Lower lobe of right lung (tissue), 2 donors: ENCODE measurements around the gene BMF. TPM values are rescaled to one million over a fixed set of nuclear protein-coding genes. Genes with fewer than 3 reads are reported as not detected.

Source experiments
- ATAC-seq, 2 donors: fragments of 200-7000 bp; cut with Tn5 transposase; one replicate each; pipeline ENCODE4 v1.9.1; 2020 to 2022; ENCODE audit warnings: mild to moderate bottlenecking in 2 of 2, moderate library complexity in 2 of 2
- DNase-seq: peaks from one replicate; pipeline ENCODE4 v3.0.0-alpha.2; 2020
- H3K27ac ChIP-seq: fragments of 200-600 bp; one replicate; pipeline ENCODE4 v1.8.0; 2022
- H3K27me3 ChIP-seq: fragments of 200-600 bp; one replicate; pipeline ENCODE4 v1.8.0; 2022; ENCODE audit warnings: low read depth
- H3K36me3 ChIP-seq: fragments of 200-600 bp; one replicate; pipeline ENCODE4 v1.8.0; 2022; ENCODE audit warnings: mild to moderate bottlenecking
- H3K4me1 ChIP-seq: fragments of 200-600 bp; one replicate; pipeline ENCODE4 v1.8.0; 2022
- H3K4me3 ChIP-seq: fragments of 200-600 bp; one replicate; pipeline ENCODE4 v1.8.0; 2022; ENCODE audit warnings: mild to moderate bottlenecking
- H3K9me3 ChIP-seq: fragments of 200-600 bp; one replicate; pipeline ENCODE4 v1.8.0; 2022
- intact Hi-C: fragments of 100-400 bp; cut with DNase I; formaldehyde crosslinking; loops from one replicate; pipeline ENCODE4 v1.11.0; 2022
- total RNA-seq: library from RNA; stranded (reverse); fragmentation: NEBNext Ultra II Directional; extraction: Animal tissue kit (Norgen Biotek cat#: 25700); gene quantifications from one replicate; pipeline ENCODE4 v1.2.1, GENCODE V29; 2021
- TF ChIP-seq, protein P1 (sequence below): fragments of 200-600 bp; IDR thresholded peaks from one replicate; pipeline ENCODE4 v1.8.0; 2022; ENCODE audit warnings: antibody characterized with exemption, mild to moderate bottlenecking
- donor health status: DM: no; HTN: yes; CAD: no; lungs with severe emphysema.

The BMF gene
- total RNA-seq, 1 donor from 2014 or later: 17.2 TPM

DNA sequence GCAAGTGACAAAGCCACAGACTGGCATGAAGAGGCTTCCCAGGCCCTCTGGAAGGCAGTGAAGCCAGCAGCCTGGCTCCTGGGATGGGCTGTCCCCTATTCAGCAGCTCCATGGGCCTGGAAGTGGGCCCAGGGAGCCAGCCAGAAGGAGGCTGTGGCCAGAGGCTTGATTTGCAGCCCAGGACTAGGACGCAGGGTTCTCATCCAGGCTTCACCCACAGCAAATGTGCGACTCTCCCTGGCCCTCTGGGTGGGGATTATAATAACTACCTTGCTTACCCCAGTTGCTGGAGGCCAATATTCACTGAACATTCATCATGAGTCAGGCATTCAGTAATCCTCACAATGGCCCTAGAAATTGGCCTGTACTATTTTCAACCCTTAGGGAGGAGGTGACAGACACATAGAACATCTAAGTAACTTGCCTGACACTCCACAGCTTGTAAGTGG lies 45.1 kb downstream of the BMF start:
- H3K36me3 ChIP-seq: no peaks in the 10 kb centered on the region
- TF ChIP-seq, protein P1, sequence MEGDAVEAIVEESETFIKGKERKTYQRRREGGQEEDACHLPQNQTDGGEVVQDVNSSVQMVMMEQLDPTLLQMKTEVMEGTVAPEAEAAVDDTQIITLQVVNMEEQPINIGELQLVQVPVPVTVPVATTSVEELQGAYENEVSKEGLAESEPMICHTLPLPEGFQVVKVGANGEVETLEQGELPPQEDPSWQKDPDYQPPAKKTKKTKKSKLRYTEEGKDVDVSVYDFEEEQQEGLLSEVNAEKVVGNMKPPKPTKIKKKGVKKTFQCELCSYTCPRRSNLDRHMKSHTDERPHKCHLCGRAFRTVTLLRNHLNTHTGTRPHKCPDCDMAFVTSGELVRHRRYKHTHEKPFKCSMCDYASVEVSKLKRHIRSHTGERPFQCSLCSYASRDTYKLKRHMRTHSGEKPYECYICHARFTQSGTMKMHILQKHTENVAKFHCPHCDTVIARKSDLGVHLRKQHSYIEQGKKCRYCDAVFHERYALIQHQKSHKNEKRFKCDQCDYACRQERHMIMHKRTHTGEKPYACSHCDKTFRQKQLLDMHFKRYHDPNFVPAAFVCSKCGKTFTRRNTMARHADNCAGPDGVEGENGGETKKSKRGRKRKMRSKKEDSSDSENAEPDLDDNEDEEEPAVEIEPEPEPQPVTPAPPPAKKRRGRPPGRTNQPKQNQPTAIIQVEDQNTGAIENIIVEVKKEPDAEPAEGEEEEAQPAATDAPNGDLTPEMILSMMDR: no peak
- no peak overlapping the region for H3K4me3 ChIP-seq
- no peak for DNase-seq
- ATAC-seq: no peak
- no peaks in the 10 kb centered on the region for H3K9me3 ChIP-seq
- no peak overlapping the region for H3K27ac ChIP-seq
- peaks cover 12% of the 10 kb centered on the region for H3K4me1 ChIP-seq
- no peaks in the 10 kb centered on the region for H3K27me3 ChIP-seq
- intact Hi-C loops: no loop called here

DNA sequence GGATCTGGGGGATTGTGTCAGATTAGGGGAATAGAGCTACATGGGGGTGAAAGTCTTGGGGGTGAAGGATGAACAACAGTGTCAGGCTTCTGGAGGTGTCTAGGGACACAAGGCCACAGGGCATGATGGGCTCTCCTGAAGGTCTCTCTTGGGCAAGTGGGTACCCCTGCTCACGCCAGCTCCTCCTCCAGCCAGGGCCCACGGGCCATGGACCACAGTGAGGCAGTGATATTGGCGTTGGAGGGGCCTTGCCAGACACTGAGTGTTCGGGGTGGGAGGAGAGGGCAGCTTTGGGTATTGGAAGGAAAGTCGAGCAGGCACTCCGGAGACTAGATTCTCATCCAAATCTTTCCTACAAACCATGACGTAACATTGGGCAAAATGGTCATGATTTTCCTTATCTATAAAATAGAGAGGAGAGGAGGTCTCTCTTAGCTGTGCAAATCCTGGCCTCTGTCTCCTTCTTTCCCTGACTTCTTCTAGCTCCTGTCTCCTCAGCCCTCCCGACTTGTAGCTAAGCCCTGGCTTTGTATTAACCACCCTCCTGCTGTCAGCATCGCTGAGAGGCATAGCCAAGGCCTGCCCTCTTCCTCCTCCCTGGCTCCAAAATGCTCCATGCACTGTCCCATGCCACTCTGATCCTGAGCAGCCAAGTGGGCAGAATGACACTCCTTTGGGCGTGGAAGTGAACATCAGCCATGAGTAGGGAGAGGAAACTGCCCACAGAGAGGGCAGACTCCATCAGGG lies 45.7 kb downstream of the BMF start:
- TF ChIP-seq, protein P1: no peak
- peaks cover 6% of the 10 kb centered on the region for H3K4me1 ChIP-seq
- H3K9me3 ChIP-seq: no peaks in the 10 kb centered on the region
- H3K36me3 ChIP-seq: no peaks in the 10 kb centered on the region
- no peak overlapping the region for H3K27ac ChIP-seq
- DNase-seq (no peak), ATAC-seq (no peak)
- no peak overlapping the region for H3K4me3 ChIP-seq
- H3K27me3 ChIP-seq: no peaks in the 10 kb centered on the region
- intact Hi-C loops: no loop called here

DNA sequence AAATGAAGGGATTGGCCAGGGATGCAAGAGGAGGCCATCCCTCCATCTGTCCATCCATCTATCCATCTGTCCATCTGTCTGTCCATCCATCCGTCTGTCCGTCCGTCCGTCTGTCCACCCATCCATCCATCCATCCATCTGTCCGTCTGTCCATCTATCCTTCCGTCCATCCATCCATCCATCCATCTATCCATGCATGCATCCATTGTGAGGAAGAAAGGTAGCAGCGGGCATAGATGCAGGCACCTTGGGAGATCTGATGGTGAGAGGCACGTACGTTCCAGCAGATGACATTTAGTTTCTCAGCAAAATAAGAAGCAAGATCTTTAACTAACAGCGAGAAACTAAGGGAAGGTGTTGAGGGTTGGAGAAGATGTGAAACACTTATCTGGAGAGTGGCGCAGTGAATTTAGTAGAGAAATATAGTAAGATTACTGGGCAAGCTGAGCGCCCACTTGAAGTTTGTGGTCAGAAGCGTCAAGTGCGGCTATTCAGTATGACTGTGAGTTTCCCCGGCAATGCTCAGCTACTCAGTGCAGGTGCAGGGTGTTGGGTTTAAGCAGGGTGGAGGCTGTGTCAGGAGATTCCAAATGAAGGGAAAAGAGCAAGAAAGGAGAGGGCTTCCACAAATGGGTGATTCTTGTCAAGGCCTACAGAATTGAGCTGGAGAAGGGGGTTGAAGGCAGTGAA lies 47.3 kb downstream of the BMF start:
- DNase-seq (no peak), ATAC-seq (peak; percentile 71 to 81)
- Histone ChIP-seq H3K4me3 (no peak overlapping the region), H3K27me3 (no peaks in the 10 kb centered on the region), H3K36me3 (peaks cover 8% of the 10 kb centered on the region), H3K4me1 (no peaks in the 10 kb centered on the region), H3K9me3 (no peaks in the 10 kb centered on the region), H3K27ac (no peak overlapping the region)
- TF ChIP-seq, protein P1: no peak
- intact Hi-C loops: no loop called here

DNA sequence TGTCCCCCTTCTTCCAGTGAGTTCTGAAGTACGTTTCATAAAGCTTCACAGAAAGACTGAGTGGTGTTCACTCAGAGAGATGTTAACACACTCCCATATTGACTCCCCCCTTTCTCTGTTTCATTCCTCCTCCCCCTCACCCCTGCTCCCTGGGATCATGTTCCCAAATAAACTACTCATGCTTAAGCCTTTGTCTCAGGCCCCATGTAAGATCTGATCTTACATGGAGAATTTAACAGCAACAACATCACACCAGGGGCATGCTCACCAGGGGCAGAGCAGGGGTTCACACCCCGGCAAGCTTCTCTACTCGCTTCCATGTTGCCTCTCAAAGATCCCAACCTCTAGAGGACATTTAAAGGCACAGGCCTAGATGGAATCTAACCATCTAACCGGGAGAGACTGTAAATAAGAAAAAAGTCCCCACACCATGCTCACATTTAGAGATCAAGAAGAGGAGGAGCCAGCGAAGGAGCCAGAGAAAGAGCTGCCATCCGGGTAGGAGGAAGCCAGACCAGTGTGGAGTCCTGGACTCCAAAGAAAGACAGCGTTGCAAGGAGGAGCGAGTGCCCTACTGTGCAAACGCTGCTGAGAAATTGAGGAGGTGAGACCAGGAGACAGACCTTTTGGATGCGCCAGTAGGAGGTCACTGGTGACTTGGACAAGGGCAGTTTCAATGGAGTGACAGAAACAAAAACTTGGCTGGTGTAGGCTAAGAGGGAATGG lies 48.3 kb downstream of the BMF start:
- H3K9me3 ChIP-seq: no peaks in the 10 kb centered on the region
- H3K4me3 ChIP-seq: no peak overlapping the region
- TF ChIP-seq, protein P1: no peak
- peaks cover 9% of the 10 kb centered on the region for H3K36me3 ChIP-seq
- peaks cover 3% of the 10 kb centered on the region for H3K4me1 ChIP-seq
- DNase-seq: no peak
- intact Hi-C loops: no loop called here
- H3K27ac ChIP-seq: no peak overlapping the region
- ATAC-seq: no peak
- no peaks in the 10 kb centered on the region for H3K27me3 ChIP-seq

DNA sequence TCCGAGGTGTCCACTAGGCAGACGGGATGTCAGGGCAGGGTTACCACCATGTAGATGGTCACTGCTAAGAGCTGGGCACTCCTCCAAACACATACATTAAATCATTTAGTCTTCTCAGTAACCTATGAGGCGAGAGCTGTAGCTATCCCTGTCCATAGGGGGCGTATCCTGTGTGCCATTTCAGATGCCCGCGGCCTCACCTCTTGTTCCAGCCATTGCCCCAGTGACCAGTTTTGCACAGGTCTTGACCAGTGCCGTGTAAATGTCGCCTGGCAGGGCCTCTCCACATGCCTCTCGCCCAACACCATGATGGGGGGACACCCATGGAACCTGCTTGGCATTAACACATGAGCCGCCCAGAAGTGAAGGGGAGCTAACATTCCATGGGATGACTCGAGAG lies 48.9 kb downstream of the BMF start:
- Histone ChIP-seq H3K27me3 (no peaks in the 10 kb centered on the region), H3K36me3 (peaks cover 9% of the 10 kb centered on the region), H3K9me3 (no peaks in the 10 kb centered on the region), H3K4me1 (peaks cover 8% of the 10 kb centered on the region), H3K4me3 (no peak overlapping the region), H3K27ac (no peak overlapping the region)
- TF ChIP-seq, protein P1: no peak
- DNase-seq: no peak
- ATAC-seq: no peak
- intact Hi-C loops: no loop called here
